Measurements from ENCODE around the gene APOBEC3G. TPM values are rescaled to one million over a fixed set of nuclear protein-coding genes. Genes with fewer than 3 reads are reported as not detected.

APOBEC3G gene
- total and polyA plus RNA-seq, 3 donors from 2014 or later, result 56.4 to 73.8 (median 68.3) TPM

DNA sequence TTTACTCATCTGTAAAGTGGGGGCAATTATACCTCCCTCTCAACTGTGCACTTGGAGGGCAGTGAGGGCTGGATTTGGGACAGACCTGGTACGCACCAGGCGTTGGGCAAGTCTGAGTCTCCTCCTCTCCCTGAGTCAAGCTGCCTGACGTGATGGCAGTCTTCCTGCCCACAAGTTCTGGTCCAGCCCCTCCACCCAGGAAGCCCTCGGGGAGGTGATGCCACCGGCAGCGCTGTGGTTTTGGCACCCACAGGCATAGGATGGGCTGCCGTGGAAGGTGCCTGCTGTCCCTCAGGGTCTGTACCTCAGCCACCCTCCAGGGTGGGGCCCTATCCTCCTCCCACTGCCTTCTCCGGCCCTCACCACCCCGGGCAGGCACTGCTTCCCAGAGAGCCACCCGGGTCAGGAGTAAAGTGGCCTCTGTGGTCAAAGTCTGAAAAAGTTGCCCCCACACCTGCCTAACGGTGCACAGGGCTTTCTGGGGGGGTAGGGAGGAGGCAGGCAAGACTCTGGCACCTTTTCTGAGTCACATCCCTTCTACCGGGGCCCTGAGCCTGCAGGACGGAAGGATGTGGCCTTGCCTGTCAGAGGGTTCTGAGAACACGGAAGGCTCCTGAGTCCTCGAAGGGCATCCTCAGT lies 13.5 kb downstream of the APOBEC3G start:
- Histone ChIP-seq H3K27ac (no peak overlapping the region), H3K4me3 (no peak overlapping the region), H3K9me3 (no peaks in the 10 kb centered on the region), H3K4me1 (peaks cover 7% of the 10 kb centered on the region), H3K27me3 (no peaks in the 10 kb centered on the region), H3K36me3 (ENCODE audit: low read depth, missing control alignments) (no peaks in the 10 kb centered on the region)
- WGBS, 2 donors, result 77 to 90% methylated on average over 13 to 15 of the region's 15 CpGs
- no peak for TF ChIP-seq POLR2A (IDR thresholded peaks at IDR 0.05)
- TF ChIP-seq, protein P1, sequence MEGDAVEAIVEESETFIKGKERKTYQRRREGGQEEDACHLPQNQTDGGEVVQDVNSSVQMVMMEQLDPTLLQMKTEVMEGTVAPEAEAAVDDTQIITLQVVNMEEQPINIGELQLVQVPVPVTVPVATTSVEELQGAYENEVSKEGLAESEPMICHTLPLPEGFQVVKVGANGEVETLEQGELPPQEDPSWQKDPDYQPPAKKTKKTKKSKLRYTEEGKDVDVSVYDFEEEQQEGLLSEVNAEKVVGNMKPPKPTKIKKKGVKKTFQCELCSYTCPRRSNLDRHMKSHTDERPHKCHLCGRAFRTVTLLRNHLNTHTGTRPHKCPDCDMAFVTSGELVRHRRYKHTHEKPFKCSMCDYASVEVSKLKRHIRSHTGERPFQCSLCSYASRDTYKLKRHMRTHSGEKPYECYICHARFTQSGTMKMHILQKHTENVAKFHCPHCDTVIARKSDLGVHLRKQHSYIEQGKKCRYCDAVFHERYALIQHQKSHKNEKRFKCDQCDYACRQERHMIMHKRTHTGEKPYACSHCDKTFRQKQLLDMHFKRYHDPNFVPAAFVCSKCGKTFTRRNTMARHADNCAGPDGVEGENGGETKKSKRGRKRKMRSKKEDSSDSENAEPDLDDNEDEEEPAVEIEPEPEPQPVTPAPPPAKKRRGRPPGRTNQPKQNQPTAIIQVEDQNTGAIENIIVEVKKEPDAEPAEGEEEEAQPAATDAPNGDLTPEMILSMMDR (IDR thresholded peaks at IDR 0.05), result no peak
- intact Hi-C loops (cut with DNase I; ENCODE audit: low total_unique reads), result no loop called here
- no peak for DNase-seq

- H3K4me1 ChIP-seq, result peaks cover 12% of the 10 kb centered on the region
Measured at GRCh38 chr22:39091126-39092081, 14.3 kb downstream of the APOBEC3G start.

DNA sequence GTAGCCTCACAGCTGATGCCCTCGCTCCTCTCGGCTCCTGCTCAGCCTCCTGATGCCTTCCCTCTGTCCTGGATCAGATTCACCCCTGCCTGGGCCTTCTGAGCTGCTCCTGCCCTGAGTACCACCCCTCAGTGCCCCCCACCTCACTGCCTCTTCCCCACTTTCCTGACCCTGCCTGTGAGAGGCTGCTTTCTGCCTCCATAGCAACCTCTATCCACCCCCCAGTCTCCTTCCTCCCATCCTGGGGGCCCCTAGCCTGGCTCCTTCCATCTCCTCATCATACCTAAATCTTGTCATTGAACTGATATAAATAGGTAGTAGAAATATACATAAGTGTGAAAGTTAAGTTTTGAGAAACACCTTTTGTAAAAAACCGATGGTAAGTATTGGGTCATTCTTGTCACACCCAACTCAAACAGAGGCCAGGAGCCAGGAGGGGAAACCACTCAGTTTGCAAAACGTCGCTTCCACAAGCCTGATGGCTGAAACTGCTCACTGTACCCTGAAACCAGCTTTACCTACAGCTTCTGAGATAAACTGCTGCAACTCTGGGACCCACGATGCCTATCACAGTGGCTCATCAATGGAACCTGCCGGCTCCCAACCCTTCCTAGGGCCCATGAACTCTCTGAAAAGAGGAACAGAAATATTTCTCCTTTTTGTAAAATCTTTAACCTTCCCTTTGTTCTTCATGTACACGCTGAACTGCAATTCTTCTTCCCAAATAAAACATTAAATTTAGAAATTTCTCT lies 15.2 kb downstream of the APOBEC3G start:
- H3K4me1 ChIP-seq, result peaks cover 21% of the 10 kb centered on the region
- no peaks in the 10 kb centered on the region for H3K27me3 ChIP-seq
- DNase-seq, result no peak
- intact Hi-C loops (cut with DNase I; ENCODE audit: low total_unique reads), result no loop called here
- no peak overlapping the region for H3K27ac ChIP-seq
- no peaks in the 10 kb centered on the region for H3K36me3 ChIP-seq (ENCODE audit: low read depth, missing control alignments)
- no peak for TF ChIP-seq POLR2A (IDR thresholded peaks at IDR 0.05)
- TF ChIP-seq, protein P1 (IDR thresholded peaks at IDR 0.05), result no peak
- H3K4me3 ChIP-seq, result no peak overlapping the region
- H3K9me3 ChIP-seq, result no peaks in the 10 kb centered on the region
- 75 to 85% methylated on average over 7 to 8 of the region's 8 CpGs for WGBS, 2 donors

More at GRCh38 chr22:39091126-39092081, 14.3 kb downstream of the APOBEC3G start:
- no peak for TF ChIP-seq POLR2A (IDR thresholded peaks at IDR 0.05)
- H3K36me3 ChIP-seq (ENCODE audit: low read depth, missing control alignments), result no peaks in the 10 kb centered on the region
- no peak overlapping the region for H3K27ac ChIP-seq
- H3K9me3 ChIP-seq, result no peaks in the 10 kb centered on the region
- DNase-seq, result no peak
- intact Hi-C loops (cut with DNase I; ENCODE audit: low total_unique reads), result no loop called here
- H3K4me3 ChIP-seq, result no peak overlapping the region
- no peaks in the 10 kb centered on the region for H3K27me3 ChIP-seq
- WGBS, 2 donors, result 84 to 87% methylated on average over 21 to 23 of the region's 23 CpGs

DNA sequence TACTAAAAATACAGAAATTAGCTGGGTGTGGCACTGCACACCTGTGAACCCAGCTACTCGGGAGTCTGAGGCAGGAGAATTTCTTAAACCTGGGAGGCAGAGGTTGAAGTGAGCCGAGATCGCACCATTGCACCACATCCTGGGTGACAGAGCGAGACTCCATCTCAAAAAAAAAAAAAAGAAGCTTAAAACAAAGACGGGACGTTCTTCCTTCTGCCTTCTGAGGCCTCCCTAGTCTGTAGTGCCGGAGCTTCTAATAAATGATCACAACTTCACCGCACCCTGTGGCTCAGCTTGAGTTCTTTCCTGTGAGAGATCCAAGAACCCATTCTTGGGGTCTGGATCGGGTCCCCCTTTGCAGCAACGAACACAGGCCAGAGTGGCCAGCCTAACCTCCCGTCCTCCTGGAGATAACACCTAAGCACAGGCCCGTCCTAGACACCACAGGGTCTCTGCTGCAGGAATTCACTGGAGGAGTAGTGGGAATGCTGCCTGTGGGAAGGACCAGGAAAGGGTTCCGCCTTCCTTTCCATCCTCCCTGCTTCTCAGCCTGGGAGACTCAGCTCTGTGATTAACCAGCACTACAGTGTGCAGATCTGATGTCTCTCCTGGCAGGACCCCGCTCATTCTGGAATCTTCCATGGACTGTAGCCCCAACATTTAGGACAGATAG lies 17.8 kb downstream of the APOBEC3G start:
- intact Hi-C loops (cut with DNase I; ENCODE audit: low total_unique reads), result no loop called here
- 92 to 94% methylated on average over 12 to 14 of the region's 14 CpGs for WGBS, 2 donors
- no peaks in the 10 kb centered on the region for H3K36me3 ChIP-seq (ENCODE audit: low read depth, missing control alignments)

More for the DNA sequence above, 17.8 kb downstream of the APOBEC3G start:
- H3K27me3 ChIP-seq, result no peaks in the 10 kb centered on the region
- peaks cover 34% of the 10 kb centered on the region for H3K4me1 ChIP-seq
- H3K4me3 ChIP-seq, result no peak overlapping the region
- no peaks in the 10 kb centered on the region for H3K9me3 ChIP-seq
- no peak for DNase-seq
- no peak overlapping the region for H3K27ac ChIP-seq
- no peak for TF ChIP-seq POLR2A (IDR thresholded peaks at IDR 0.05)
- TF ChIP-seq, protein P1 (IDR thresholded peaks at IDR 0.05), result no peak

All from testis (tissue), 3 donors.